Activated naive CD4-positive, alpha-beta T cell treated with anti-CD3 and anti-CD28 coated beads, Interleukin-2, amount 50 U/mL, for 16 hours (primary cell): ENCODE data around the gene ZMIZ1.

Source experiments
- DNase-seq: peaks from one replicate; pipeline ENCODE4 v3.0.0-alpha.2; 2020

ZMIZ1 gene

GRCh38 chr10:79298403-79299244, 229.9 kb downstream of the ZMIZ1 start:
- DNase-seq = peak; percentile 37

GRCh38 chr10:79299397-79300241, 230.9 kb downstream of the ZMIZ1 start:
- no peak for DNase-seq

GRCh38 chr10:79300711-79301110, 231.9 kb downstream of the ZMIZ1 start:
- DNase-seq = no peak

GRCh38 chr10:79301754-79302530, 233.2 kb downstream of the ZMIZ1 start:
- no peak for DNase-seq

- DNase-seq = no peak
These were observed 235.1 kb downstream of the ZMIZ1 start for GRCh38 chr10:79303631-79304478.

GRCh38 chr10:79304479-79305087, 235.8 kb downstream of the ZMIZ1 start:
- DNase-seq = no peak

- no peak for DNase-seq
These were observed 236.7 kb downstream of the ZMIZ1 start for GRCh38 chr10:79305515-79305914.

GRCh38 chr10:79305988-79306387, 237.2 kb downstream of the ZMIZ1 start:
- no peak for DNase-seq

GRCh38 chr10:79306644-79307220, 238.0 kb downstream of the ZMIZ1 start:
- DNase-seq = no peak

GRCh38 chr10:79308016-79308415, 239.2 kb downstream of the ZMIZ1 start:
- DNase-seq = no peak

- DNase-seq = no peak
These were observed 240.4 kb downstream of the ZMIZ1 start for GRCh38 chr10:79308969-79309665.

GRCh38 chr10:79310200-79310865, 241.6 kb downstream of the ZMIZ1 start:
- DNase-seq = no peak

GRCh38 chr10:79310911-79311573, 242.3 kb downstream of the ZMIZ1 start:
- no peak for DNase-seq

GRCh38 chr10:79311581-79312407, 243.0 kb downstream of the ZMIZ1 start:
- no peak for DNase-seq

GRCh38 chr10:79312601-79313187, 243.9 kb downstream of the ZMIZ1 start:
- no peak for DNase-seq

- DNase-seq = no peak
These were observed 244.6 kb downstream of the ZMIZ1 start for GRCh38 chr10:79313320-79313719.

- no peak for DNase-seq
These were observed 245.2 kb downstream of the ZMIZ1 start for GRCh38 chr10:79313911-79314439.
